Measurements from ENCODE around the gene SH3TC1. TPM values are rescaled to one million over a fixed set of nuclear protein-coding genes. Genes with fewer than 3 reads are reported as not detected.

The SH3TC1 gene
- polyA plus RNA-seq, 3 donors, result 23.0 to 32.5 (median 32.2) TPM

DNA sequence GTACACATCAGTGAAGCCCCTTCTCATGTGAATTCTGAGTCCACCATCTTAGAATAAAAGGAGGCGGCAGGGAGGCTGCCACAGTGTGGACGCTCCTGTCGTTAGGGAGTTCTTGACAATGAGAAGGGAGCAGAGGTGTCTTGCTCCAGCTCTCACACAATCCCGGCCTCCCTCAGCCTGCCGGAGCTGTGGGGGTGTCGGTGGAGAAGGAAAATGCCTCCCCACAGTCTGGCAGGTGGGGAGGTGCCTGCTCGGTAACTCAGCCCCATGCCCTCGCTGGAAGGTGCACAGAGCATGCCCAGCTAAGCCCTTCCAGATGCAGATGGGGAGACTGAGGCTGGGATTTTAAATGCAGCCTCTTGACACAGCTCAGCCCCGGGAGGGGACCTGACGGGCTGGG lies 20.0 kb upstream of the SH3TC1 start:
- DNase-seq, result no peak

DNA sequence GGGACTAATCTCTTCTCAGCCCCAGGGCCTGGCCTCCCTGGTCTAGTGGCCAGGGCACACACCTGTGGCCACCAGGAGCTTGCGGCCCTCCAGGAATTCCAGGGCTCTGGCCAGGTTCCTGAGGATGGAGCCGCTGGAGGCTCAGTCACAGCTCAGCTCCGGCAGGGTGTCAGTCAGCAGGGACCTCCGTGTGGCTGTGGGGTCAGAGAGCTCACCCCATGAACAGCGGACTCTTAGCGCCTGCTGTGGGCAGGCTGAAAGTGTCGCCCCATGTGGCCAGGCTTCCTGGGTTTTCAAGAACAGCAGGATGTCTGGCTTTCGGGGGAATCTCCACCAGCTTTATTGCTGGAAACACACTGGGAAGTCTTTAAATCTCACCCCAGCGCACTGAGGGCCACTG lies 19.3 kb upstream of the SH3TC1 start:
- no peak for DNase-seq

DNA sequence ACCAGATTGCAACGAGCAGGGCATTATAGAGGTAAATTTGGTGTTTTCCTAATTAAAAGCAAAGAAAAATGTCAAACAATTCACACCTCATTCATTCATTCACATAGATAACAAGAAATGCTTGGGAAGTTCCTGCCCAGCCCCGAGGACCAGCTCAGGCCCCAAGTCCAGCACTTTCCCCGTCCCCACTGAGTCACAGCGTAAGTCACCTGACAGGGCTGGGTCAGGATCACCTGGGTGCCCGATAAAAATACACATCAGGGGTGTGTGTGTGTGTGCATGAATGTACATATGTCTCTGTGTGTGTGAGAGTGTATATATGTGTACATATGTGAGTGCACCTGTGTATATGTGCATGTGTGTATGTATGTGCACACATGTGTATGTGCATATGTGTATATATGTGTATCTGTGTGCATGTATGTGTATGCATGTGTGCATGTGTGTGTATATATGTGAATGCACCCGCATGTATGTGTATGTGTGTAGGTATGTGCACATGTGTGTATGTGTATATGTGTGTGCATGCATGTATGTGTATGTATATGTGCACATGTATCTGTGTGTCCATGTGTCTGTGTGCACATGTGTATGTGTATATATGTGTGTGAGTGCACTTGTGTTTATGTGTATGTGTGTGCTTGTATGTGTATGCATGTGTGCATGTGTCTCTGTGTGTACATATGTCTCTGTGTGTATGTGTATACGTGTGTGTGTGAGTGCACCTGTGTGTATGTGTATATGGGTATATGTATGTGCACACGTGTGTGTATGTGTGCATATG lies 18.6 kb upstream of the SH3TC1 start:
- DNase-seq, result no peak

DNA sequence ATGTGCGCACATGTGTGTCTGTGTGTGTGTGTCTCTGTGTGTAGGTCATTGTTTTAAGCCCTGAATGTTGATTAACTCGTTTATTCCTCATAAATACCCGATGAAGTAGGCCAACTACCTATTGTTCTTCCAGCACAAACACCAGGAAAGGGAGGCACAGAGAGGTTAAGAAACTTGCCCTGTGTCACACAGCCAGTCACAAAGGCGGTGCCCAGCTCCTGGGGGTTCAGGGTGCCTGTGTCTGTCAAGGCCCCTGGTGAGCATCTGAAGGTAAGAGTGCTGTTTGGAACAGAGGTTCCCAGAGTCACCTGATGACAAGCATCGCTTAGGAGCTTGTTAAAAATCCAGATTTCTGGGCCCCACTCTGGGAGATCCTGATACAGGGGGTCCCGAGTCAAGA lies 18.0 kb upstream of the SH3TC1 start:
- no peak for DNase-seq

DNA sequence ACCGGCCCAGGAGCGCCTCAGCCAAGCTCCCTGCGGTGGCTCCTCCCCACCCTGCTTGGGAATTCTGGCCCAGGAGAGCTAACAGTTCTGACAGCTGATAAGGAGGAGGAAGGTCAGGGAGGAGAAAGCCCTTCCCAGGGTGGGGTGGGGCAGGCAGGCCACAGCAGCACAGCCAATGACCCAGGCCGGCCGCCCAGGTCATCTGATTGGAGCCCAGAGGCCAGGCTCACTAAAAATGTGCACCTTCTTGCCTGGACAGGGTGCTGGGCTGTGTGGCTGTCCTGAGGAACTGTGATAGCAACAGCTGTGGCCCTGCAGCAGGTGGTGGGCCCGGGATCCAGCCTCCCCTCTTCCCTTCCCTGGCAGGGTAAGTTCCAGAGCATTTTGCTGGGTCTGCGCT lies 17.2 kb upstream of the SH3TC1 start:
- DNase-seq, result no peak

DNA sequence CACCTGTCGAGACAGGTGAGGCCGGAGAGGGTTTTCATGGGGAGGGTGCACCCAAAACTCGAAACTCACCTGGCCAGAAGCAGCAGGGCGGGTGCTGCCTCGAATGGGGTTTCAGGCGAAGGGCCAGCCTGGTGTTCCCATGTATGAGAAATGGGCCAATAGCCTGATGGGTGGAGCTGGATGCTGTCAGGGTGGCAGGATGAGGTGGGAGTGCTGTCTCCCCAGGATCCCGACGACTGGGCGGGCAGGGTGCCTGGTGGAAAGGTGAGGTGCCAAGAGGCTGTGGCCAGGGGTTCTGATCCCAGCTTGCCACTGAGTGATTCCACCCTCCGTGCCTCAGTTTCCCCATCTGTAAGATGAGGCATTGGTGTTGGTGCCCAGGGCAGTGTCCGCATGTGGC lies 16.8 kb upstream of the SH3TC1 start:
- no peak for DNase-seq

DNA sequence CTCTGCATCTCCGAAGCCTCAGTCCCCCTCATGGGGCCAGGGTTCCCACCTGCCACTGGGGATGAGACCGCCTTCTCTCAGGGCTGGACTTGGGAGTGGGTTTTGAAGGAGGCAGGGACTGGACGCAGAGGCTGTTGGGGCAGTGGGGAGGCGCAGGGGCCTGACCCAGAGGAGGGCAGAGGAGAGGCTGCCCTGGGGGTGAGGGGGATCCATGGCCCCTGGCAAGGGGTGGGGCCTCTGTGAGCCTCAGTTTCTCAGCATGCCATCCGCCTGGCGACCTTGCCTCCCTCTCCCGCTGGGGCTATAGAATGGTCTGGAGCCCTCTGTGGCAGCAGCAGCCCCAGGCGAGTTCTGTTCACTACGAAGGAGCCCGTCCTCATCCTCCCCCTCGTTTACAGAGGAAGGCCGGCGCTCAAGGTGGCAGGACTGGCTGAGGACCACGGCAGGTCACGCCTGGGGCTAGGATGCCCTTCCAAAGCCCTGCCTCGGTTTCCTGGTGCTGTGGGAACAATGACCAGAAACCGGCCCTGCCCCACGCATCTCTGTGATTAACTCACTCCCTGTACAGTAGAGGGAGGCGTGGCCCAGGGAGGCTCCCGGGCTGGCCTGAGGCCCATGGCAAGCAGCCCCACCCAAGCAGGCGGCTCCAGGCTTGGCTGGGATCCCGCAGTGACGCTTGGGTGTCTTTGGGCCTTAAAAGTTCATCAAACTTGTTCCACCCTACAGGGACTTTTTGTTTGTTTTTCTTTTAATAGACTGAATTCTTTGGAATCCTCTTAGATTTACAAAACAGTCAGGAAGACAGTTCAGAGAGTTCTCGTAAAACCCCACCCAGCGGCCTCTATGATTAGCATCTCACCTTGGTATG lies 16.0 kb upstream of the SH3TC1 start:
- no peak for DNase-seq

DNA sequence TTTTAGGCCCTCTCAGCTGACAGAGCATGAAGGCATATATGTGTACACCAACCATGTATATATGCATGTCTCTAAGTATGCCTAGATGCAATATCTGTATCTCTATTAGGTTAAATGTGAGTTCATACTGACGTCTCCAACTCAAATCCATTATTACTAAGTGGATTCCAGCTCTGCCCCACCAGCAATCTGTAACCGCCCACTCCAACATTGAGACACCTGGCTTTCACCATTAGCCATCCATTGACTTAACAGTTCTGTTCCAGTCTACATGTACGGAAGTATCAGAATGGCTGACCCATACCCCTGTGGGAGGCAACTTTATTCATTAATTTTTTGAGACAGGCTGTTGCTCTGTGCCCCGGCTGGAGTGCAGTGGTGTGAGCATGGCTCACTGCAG lies 15.0 kb upstream of the SH3TC1 start:
- no peak for DNase-seq

DNA sequence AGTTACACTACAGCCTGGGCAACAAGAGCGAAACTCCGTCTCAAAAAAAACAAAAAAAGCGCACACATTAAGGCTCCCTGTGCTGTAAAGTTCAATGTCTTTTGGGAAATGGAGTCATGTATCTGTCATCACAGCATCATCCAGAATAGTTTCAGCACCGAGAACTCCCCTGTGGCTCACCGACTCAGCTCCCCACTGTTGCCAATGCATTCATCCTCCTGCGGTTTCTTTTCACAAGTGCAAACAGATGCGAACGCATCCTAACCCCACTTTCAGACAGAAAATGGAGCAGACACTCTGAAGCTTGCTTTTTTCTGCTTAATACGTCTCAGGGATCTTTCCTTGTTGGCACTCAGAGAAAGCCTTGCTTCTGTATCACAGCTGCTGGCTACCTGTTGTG lies 13.8 kb upstream of the SH3TC1 start:
- DNase-seq, result no peak

DNA sequence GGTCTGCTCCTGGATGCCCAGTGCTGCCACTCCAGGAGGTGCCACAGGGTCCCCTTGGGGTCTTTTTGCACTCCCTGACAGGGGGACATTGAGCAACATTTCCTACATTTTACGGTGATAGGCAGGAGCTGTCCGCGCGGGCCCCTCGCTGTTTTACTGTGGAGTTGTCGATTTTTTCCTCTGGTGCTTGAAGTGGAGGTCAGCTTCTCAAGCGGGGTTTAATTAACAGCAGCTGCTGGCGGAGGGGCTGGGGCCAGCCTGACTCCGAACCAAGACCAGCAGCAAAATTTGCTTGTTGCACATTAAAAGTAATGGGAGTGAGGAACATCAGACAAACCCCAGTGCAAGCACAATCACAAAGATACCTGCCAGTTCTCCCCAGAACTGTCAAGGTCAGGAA lies 13.2 kb upstream of the SH3TC1 start:
- no peak for DNase-seq

DNA sequence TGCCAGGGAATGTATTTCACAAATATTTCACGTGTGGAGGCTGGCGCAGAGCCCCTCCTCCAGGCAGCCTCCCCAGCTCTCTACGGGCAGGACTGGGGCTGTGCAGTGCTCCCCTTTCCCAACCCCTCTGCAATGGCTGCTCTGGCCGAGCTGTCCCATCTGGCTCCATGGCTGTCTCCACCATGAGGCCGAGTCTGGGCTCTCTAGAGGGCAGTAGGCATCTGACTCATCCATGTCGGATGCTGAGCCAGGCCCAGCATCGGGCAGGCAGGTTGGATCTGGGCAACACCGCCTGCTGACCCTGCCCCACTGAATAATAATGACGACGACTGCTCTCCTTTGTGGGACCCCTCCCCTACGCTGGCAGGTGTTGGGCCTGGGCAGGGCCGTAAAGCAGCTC lies 11.0 kb upstream of the SH3TC1 start:
- no peak for DNase-seq

DNA sequence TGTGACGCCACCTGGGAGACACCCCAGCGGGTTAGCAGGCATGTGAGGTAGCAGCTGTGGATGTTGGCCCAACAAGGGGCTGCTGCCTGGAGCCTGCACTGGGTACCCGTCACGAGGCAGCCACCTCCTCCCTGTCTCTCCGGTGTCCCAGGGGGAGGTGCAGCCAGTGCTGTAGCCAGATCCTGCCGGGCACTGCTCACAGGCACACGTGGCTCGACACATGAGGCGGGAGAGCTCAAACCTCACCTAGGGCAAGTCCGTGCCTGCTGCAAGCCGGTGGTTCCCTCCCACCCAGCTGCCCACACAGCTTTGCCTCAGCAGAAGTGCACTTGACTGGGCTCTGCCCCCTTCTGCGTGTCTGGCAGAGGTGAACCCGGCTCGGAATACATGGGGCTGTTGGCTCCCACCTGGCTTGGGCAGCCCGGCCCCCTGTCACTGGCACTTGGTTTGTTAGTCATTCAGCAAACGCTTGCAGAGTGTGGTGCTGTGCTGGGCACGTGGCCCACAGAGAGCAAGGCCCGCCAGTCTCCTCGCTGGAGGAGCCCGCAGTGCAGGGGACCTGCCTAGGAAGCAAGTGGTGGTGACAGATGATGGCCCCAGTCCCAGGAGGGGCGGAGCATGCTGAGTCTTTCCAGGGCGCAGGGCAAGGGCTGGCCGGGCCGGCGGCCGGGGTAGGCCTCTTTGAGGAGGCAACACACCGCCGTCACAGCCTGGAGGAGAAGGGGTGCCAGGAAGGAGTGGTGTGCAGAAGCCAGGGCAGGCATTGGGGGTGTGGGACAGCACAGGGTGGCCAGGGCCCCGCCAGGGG lies 10.1 kb upstream of the SH3TC1 start:
- no peak for DNase-seq

DNA sequence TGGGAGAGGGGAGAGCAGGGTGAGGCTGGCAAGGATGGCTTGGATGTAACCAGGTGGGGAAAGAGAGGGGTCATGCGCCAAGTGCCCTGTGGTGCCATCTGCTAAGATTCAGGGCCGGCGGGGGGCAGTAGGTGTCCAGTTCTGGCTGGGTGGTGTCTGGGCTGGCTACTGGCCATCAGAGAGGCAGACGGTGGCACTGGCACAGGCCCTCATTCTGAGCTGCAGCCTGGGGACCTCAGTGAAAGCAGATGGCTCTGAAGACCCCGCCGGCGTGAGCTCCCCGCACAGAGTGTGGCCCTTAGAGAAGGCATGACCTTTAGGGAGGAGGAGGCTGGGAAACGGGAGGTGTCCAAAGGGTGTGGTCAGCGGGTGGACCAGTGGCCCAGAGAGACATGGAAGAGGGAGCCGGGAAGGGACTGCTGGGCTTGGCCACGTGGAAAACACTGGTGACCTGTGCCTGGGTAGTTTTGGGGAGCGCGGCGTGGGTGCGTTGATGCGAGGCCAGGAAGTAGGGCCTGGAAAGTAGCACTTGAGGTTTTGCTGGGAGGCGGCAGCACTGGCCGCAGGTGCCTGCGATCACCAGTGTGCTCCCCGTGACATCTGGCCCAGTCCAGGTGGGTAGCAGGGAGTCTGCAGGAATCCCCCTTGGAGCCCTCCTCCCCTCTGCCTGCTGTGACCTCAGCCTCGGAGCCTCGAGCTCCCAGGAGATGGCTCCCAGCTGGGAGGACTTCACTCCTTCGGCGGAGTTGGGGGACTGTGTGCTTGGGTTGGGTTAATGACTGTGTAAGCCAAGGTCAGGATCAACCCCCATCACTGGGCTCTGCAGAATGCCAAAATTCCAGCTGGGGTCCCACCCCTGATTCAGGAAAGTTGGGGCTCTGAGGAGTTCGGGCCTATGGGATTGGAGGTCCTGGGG lies 9.3 kb upstream of the SH3TC1 start:
- no peak for DNase-seq

DNA sequence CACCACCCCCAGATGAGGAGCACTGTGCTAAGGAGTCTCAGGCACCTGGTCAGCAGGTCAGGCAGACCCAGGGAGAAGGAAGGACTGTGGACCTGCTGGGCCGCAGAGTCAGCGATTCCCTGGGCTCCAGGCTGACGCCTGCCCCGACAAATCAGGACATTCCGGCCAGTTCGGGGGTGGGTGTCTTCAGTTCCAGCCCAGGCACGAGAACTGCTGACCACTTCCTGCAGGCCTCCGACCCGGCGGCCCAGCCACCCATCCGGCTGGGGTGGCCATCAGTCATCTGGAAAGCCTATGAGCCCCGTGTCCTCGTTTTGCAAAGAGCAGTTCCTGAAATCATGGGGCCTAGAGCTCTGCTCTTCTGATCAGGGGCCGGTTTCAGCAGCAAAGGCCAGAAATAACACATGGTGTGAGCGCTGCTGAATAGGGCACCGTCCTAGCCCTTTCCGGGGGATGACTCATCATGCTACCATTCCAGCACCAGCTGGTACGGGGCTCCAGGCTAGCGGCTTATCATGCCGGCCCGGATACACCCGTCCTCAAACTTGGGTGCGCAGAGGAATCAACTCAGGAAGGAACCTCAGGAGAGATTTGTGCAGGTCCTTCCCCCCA lies 7.8 kb upstream of the SH3TC1 start:
- DNase-seq, result no peak

DNA sequence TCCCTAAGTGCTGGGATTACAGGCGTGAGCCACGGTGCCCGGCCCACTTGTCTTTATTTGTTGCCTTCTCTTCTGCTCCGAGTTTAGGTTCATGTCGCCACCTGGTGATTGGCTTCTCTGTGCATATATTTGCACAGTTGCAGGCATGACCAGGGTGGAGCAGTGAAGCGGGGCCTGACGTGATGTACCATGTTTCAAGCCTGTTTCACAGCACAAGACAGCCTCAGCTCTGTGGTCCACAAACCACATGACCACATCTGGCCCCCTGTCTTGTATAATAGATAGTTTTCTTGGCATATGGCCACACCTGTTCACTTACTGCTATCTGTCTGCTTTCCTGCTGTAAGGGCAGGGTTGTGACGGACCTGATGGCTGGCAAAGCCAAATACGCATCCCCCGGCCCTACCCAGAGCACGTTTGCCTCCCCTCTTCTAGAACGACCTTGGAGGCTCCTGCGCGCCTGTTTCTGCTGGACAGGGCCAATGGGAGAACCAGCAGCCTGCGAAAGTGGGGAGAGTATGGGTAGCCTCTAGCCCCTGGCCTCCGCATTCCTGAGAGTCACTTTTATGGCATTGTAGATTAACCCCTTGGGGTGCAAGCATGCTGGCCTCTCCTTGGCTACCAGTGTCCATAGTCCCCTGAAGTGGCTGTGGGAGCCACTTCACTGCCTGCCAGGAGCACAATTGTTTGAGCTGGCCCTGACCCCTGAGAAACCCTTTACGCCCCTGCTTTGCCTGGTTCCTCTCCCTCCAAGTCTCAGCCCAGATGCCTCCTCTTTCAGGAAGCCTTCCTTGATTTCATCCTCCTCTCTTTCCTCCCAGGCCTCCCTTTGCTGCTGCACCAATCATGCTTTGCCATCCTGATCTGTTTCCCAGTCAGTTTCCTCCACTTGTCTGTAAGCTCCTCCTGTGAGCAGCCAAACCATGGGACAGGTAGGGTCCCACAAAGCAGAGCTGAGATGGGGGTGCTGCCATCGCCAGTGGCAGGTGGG lies 6.0 kb upstream of the SH3TC1 start:
- DNase-seq, result no peak

DNA sequence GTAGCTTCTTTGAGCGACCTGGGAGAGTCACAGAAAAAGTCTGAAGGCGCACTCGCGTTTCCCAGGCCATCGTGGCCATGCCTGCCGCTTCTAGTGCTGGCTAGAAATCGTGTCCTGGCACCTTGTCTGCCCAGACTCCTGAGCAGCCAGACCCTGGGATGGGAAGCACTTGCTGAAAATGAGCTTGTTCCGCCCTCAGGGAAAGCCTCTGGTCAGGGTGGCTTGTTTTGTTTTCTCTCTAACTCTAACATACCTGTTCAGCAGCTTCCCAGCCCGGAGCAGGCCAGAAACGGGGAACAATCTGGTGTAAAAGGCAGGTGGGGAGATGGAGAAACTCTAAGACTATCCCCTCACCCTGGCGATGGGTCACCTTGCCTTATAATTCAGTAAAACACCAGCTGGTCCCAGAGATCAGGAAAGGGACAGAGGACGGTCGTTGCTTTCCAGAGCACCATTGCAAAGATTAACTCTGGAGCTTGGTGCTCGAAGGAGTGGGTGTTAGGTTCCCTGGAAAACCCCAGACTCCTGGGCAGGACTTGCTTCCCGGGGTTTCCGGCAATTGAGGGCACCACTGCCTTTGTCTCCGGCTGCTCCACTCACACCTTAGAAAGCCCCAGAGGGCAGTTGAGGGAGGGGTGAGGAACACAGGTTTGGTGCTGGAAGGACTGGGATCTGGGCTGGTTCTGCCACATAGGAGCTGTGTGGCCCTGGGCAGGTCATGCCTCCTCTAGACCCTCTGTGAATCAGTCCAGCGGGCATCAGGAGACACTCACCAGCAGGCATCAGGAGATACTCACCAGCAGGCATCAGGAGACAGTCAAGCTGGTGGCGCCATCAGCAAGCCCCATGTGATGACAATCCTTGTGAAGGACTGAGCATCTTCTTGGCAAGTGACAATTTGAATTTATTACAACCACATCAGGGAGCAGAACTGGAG lies 4.5 kb upstream of the SH3TC1 start:
- no peak for DNase-seq

DNA sequence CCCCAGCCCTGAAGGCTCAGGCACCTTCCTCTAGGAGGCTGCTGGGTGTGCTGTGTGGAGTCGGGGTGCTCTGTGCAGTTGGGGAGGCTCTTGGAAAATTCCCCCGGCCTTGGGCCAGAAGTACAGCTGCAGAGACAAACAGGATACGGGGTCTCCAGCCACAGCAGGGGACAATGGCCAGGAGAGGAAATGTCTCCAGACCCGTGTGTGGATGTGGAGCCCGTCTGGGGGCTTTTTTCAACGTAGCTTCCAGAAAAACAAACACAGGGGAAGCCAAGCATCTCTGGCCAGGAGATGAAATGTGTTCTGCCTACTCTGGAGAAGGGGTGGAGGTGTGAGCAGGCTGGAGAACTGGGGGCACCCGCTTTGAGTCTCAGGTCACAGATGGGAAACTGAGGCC lies 3.7 kb upstream of the SH3TC1 start:
- no peak for DNase-seq

DNA sequence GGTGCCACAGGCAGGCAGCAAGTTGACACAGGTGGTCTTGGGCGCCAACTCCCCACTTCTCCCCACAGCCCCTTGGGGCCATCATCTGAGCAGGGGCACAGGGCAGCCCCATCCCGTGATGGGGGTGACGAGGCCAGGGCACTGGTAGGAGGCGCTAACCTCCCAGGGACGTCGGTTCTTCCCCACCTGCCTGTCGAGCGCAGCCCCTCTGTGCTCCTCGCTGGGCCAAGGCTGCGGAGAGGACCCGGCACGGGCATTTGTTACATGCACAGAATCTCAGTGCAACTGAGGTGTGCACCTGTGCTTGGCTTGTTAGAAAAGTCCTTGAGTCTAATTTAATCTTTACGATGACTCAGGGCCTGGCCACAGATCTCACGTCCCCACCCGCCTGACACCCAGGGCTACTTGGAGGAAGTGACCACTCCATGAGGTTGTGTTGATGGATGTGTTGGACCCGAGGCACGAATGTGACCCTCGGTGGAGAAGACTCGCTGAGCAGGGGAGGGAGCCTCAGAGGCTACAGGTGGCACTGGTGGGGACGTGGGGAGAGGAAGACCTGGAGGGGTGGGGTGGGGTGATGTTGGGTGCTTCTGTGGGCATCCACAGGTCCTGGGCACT lies 3.1 kb upstream of the SH3TC1 start:
- no peak for DNase-seq

Data from renal pelvis (tissue), 4 donors.